Bronchial epithelial cell (primary cell): ENCODE measurements around the gene S100P. TPM values are rescaled to one million over a fixed set of nuclear protein-coding genes. Genes with fewer than 3 reads are reported as not detected.

Experiments used
- DNase-seq: peaks from one replicate; pipeline ENCODE4 v3.0.0-alpha.2; 2010; ENCODE audit warnings: low read depth
- FAIRE-seq: peaks from 2 replicates; lab custom pipeline; 2011; peaks lifted over from hg19 to GRCh38; lab: Jason Lieb, UNC
- H3K27me3 ChIP-seq: 2 replicates; pipeline ENCODE4 v1.5.1; 2011; ENCODE audit warnings: low read length; ENCODE audit not compliant: control insufficient read depth, insufficient read depth
- H3K36me3 ChIP-seq: 2 replicates; pipeline ENCODE4 v1.5.1; 2011; ENCODE audit warnings: low read length; ENCODE audit not compliant: control insufficient read depth, insufficient read depth
- H3K4me3 ChIP-seq: 2 replicates; pipeline ENCODE4 v1.5.1; 2011; ENCODE audit warnings: mild to moderate bottlenecking, low read depth, low read length, control low read depth
- total RNA-seq: library from RNA; depleted of rRNA; stranded (reverse); fragments of >200 nt; gene quantifications from 2 replicates; pipeline ENCODE4 v1.2.1, GENCODE V29; 2014
- TF ChIP-seq, protein P1 (sequence below): IDR thresholded peaks from 2 replicates; pipeline ENCODE4 v1.5.1; 2011; ENCODE audit warnings: mild to moderate bottlenecking, moderate library complexity, low read length, control low read depth, inconsistent platforms; ENCODE audit not compliant: insufficient read depth, severe bottlenecking

S100P gene
- total RNA-seq, 1 donor from 2014 or later, result 641 TPM

DNA sequence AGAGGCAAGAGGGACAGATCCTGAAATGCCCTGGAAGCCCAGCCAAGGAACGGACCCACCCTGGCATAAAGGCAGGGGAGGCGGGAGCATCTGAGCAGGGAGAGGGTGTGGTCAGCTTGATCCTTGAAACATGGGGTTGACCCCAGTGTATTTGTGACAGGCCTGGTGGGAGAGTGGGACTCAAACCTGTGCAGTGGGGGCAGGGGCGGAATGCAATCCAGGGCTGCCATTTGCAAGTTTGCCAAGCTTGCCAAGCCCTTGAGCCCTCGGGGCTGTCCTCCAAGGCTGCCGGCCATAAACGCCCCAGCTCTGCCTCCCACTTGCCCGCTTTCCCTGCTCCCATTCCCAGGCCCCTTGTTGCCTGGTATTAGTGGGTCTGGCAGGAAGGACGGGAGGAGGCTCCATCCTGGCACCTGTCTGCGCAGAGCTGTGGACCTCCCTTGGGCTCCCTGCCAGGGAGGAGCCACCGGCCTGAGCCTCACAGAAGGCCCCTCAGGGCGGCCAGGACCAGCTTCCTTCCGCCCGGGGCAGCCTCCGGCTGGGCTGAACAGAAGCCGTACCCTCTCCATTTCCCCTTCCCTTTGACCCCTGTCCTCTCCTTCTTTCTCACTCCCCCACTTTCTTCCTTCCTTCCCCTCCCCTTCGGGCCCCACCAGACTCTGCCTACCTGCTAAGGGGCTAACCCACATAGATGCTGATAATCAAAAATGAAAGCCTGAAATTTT is 661 bp downstream of the S100P start:
- FAIRE-seq, result no peak
- TF ChIP-seq, protein P1, sequence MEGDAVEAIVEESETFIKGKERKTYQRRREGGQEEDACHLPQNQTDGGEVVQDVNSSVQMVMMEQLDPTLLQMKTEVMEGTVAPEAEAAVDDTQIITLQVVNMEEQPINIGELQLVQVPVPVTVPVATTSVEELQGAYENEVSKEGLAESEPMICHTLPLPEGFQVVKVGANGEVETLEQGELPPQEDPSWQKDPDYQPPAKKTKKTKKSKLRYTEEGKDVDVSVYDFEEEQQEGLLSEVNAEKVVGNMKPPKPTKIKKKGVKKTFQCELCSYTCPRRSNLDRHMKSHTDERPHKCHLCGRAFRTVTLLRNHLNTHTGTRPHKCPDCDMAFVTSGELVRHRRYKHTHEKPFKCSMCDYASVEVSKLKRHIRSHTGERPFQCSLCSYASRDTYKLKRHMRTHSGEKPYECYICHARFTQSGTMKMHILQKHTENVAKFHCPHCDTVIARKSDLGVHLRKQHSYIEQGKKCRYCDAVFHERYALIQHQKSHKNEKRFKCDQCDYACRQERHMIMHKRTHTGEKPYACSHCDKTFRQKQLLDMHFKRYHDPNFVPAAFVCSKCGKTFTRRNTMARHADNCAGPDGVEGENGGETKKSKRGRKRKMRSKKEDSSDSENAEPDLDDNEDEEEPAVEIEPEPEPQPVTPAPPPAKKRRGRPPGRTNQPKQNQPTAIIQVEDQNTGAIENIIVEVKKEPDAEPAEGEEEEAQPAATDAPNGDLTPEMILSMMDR, result no peak
- Histone ChIP-seq H3K4me3 (peak overlapping the region; percentile 49), H3K36me3 (peaks cover 4% of the 10 kb centered on the region), H3K27me3 (no peaks in the 10 kb centered on the region)
- no peak for DNase-seq

DNA sequence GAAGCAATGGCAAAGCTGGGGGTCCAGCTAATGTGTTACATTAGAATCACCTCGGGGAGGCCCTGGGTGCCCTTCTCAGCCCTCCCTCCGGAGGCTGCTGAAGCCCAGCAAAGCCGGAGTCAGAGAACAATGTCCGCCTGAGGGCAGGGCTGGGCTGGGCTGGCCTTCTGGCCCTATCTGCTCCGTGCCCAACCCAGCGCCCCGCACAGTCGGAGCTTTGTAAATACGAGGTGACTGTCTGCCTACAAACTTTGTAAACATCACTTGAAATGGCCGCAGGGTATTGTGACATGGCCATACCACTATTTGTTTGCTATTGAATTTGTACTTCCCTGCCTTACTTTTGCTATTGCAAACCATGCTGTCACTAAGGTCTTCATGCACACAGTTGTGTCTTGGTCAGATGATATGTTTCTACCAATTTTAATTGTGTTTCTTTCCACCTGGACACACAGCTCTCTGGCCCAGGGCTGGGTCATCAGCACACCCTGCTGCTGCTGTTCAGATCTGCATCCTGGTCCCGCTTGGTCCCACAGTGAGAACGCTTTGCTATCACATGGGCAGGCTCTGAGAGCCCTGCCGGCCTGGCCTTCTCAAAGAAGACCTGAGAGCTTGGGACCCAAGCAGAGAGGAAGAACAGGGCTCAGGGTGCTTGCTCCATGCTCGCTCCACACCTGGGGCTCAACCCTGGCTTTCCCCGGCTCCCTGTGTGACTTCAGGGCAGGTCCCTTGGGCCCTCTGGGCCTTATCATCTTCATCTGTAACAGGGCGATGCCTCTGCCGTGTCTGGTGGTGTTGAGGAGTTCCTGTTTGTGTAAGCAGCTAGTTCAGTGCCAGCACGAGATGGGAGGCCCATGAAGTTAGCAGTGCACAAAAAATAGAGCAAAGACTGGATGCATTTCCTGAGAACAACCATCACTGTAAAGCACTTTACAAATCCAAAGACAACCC is 2.3 kb downstream of the S100P start:
- H3K27me3 ChIP-seq, result no peaks in the 10 kb centered on the region
- TF ChIP-seq, protein P1, result peak; percentile 3
- peaks cover 4% of the 10 kb centered on the region for H3K36me3 ChIP-seq
- no peak for FAIRE-seq
- no peak for DNase-seq
- peak overlapping the region; percentile 49 for H3K4me3 ChIP-seq

GRCh38 chr4:6696611-6697010 is 2.9 kb downstream of the S100P start:
- FAIRE-seq, result no peak
- TF ChIP-seq, protein P1, result no peak

DNA sequence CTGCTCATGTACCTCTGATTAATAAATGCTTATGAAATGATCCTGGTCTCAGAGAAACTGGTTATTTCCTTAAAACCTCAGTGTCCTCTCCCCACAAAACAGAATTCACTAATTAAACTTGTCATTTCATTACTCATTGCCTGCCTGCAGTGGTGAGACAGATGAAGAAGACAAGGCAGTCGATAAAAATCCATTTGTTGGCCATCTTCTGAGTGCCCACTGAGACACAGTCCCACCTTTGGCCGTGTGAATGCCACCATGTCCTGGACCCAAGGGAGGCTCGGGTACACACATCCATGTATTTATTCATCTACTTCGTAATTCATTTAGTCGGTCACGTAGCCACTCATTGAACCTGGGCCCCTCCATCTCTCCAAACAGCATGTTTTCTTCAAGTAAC is 3.5 kb downstream of the S100P start:
- no peak for DNase-seq
- no peak for FAIRE-seq
- H3K36me3 ChIP-seq, result peaks cover 4% of the 10 kb centered on the region
- TF ChIP-seq, protein P1, result no peak
- no peak overlapping the region for H3K4me3 ChIP-seq
- H3K27me3 ChIP-seq, result no peaks in the 10 kb centered on the region

More at GRCh38 chr4:6696611-6697010, 2.9 kb downstream of the S100P start:
- H3K4me3 ChIP-seq, result no peak overlapping the region
- peak; percentile 58 for DNase-seq
- peaks cover 4% of the 10 kb centered on the region for H3K36me3 ChIP-seq
- H3K27me3 ChIP-seq, result no peaks in the 10 kb centered on the region

- TF ChIP-seq, protein P1, result no peak
- no peak overlapping the region for H3K4me3 ChIP-seq
- no peak for DNase-seq
- H3K36me3 ChIP-seq, result peaks cover 5% of the 10 kb centered on the region
- FAIRE-seq, result no peak
- no peaks in the 10 kb centered on the region for H3K27me3 ChIP-seq
Measured at GRCh38 chr4:6699388-6699787, 5.7 kb downstream of the S100P start.
